ENCODE measurements around the gene ENSA.
"Not testable (repeated sequence)": the region's sequence is repeated elsewhere in the genome, so short reads cannot be mapped to it uniquely, and the experiment has no call there.

Gene ENSA

GRCh38 chr1:150629115-150629928, at the start of gene ENSA:
Gene ENSA (minus strand): TSS chr1:150629612. CDS start chr1:150629470, 142 bp downstream.
- peak; percentile 100 for DNase-seq

- no peak for DNase-seq
Measured at GRCh38 chr1:150678988-150679387, 49.6 kb upstream of the ENSA start.

- DNase-seq = no peak
Measured at GRCh38 chr1:150674881-150675280, 45.5 kb upstream of the ENSA start.

- no peak for DNase-seq
Measured at GRCh38 chr1:150663321-150663720, 33.9 kb upstream of the ENSA start.

- DNase-seq = no peak
Measured at GRCh38 chr1:150662811-150663210, 33.4 kb upstream of the ENSA start.

GRCh38 chr1:150661156-150661555, 31.7 kb upstream of the ENSA start:
- no peak for DNase-seq

GRCh38 chr1:150660584-150660983, 31.2 kb upstream of the ENSA start:
- no peak for DNase-seq

- not testable (repeated sequence) for DNase-seq
Measured at GRCh38 chr1:150657064-150657463, 27.7 kb upstream of the ENSA start.

- not testable (repeated sequence) for DNase-seq
Measured at GRCh38 chr1:150654635-150655034, 25.2 kb upstream of the ENSA start.

- DNase-seq = no peak
Measured at GRCh38 chr1:150650193-150650592, 20.8 kb upstream of the ENSA start.

GRCh38 chr1:150649441-150650075, 20.1 kb upstream of the ENSA start:
- no peak for DNase-seq

- no peak for DNase-seq
Measured at GRCh38 chr1:150642296-150642695, 12.9 kb upstream of the ENSA start.

- not testable (repeated sequence) for DNase-seq
Measured at GRCh38 chr1:150641126-150641815, 11.9 kb upstream of the ENSA start.

GRCh38 chr1:150638430-150638829, 9.0 kb upstream of the ENSA start:
- DNase-seq = not testable (repeated sequence)

- not testable (repeated sequence) for DNase-seq
Measured at GRCh38 chr1:150634839-150635622, 5.6 kb upstream of the ENSA start.

GRCh38 chr1:150628766-150629114, 672 bp downstream of the ENSA start:
- DNase-seq = no peak

GRCh38 chr1:150627826-150628410, 1.5 kb downstream of the ENSA start:
- DNase-seq = no peak

- DNase-seq = no peak
Measured at GRCh38 chr1:150626150-150626549, 3.3 kb downstream of the ENSA start.

- DNase-seq = not testable (repeated sequence)
Measured at GRCh38 chr1:150624546-150624945, 4.9 kb downstream of the ENSA start.

GRCh38 chr1:150624134-150624533, 5.3 kb downstream of the ENSA start:
- not testable (repeated sequence) for DNase-seq

GRCh38 chr1:150622303-150622975, 7.0 kb downstream of the ENSA start:
- no peak for DNase-seq

Data from fibroblast of skin of right quadriceps (primary cell).